Measurements from ENCODE around the gene SYNM.

DNA sequence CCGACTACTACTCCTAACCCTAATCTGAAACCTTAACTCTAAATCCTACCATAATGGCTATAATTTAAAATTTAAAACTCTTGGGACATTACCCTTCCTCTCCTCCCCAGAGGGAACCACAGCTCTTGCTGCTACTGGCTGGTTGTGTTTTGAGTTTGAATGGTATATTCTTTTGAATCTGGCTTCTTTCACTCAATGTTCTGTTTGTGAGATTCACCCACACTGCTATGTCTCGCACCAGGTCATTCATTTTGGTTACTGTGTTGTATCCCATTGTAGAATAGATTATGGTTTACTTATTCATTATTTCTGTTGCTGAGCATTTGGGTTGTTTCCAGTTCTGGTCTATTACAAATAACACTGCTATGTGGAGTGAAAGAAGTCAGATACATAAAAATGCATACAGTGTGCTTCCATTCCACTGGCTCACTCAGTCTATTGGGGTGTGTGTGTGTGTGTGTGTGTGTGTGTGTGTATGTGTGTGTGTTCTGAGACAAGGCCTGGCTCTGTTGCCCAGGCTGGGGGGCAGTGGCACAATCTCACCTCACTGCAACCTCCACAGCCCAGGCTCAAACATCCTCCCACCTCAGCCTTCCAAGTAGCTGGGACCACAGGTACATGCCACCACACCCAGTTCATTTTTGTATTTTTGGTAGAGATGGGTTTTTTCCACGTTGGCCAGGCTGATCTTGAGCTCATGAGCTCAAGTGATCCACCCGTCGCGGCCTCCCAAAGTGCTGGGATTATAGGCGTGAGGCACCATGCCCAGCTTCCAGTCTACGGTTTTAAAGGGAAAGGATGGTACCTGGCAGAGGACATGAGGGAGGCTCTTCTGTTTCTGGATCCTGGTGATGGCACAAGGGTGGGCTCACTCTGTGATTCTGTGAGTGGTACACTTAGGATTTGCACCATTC lies 19.2 kb upstream of the SYNM start:
- TF ChIP-seq POLR2A (IDR thresholded peaks at IDR 0.05) (no peak), CTCF (IDR thresholded peaks at IDR 0.05) (no peak)
